Glutamatergic neuron (in vitro differentiated cells): ENCODE measurements around the gene SLC13A3. TPM values are rescaled to one million over a fixed set of nuclear protein-coding genes. Genes with fewer than 3 reads are reported as not detected.

ENCODE experiments used
- DNase-seq: peaks from one replicate; pipeline ENCODE4 v3.0.0; 2022
- H3K27ac Mint-ChIP-seq: one replicate; pipeline ENCODE4 v1.8.0; 2020; ENCODE audit warnings: mild to moderate bottlenecking, mixed read lengths, inconsistent platforms; ENCODE audit not compliant: unreplicated experiment
- H3K27me3 Mint-ChIP-seq: one replicate; pipeline ENCODE4 v1.8.0; 2020; ENCODE audit warnings: mild to moderate bottlenecking, moderate library complexity, mixed read lengths, inconsistent platforms; ENCODE audit not compliant: unreplicated experiment
- H3K36me3 Mint-ChIP-seq: one replicate; pipeline ENCODE4 v1.8.0; 2020; ENCODE audit warnings: mild to moderate bottlenecking, mixed read lengths, inconsistent platforms; ENCODE audit not compliant: unreplicated experiment
- H3K4me1 Mint-ChIP-seq: one replicate; pipeline ENCODE4 v1.8.0; 2020; ENCODE audit warnings: mild to moderate bottlenecking, low read depth, mixed read lengths, inconsistent platforms; ENCODE audit not compliant: unreplicated experiment
- H3K4me3 Mint-ChIP-seq: one replicate; pipeline ENCODE4 v1.8.0; 2020; ENCODE audit warnings: mild to moderate bottlenecking, mixed read lengths, inconsistent platforms; ENCODE audit not compliant: unreplicated experiment
- H3K9me3 Mint-ChIP-seq: one replicate; pipeline ENCODE4 v1.8.0; 2020; ENCODE audit warnings: mild to moderate bottlenecking, moderate library complexity, mixed read lengths, inconsistent platforms; ENCODE audit not compliant: unreplicated experiment
- total RNA-seq: library from RNA; stranded (reverse); fragmentation: NEBNext Ultra II Directional; extraction: Animal tissue kit (Norgen Biotek cat#: 25700); gene quantifications from one replicate; pipeline ENCODE4 v1.2.1, GENCODE V29; 2021; ENCODE audit not compliant: unreplicated experiment
- TF ChIP-seq, protein P1 (sequence below): fragments of 200-600 bp; sonication (generic); IDR thresholded peaks from one replicate; pipeline ENCODE4 v1.5.0; 2021; ENCODE audit not compliant: partially characterized antibody, unreplicated experiment

The SLC13A3 gene
- total RNA-seq, 1 donor from 2014 or later = 5.8 TPM

DNA sequence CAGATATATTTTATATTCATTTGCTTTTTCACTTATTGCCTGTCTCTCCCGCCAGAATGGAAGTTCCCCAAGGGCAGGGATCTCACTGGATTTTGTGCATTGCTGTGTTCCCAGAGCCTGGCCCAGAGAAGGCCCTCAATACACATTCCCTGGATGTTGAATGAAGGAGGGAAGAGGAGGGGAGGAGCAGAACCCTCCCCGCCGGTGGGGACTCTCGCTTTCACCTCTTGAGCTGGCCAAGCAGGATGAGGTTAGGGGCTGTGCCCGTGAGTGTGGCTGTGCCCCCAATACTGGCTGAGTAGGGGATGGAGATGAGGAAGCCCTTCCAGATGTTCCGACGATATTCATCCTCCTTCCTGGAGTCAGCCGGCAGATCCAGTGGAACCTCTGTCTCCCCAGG lies 55.3 kb downstream of the SLC13A3 start:
- H3K9me3 Mint-ChIP-seq = no peaks in the 10 kb centered on the region
- H3K4me3 Mint-ChIP-seq = no peak overlapping the region

DNA sequence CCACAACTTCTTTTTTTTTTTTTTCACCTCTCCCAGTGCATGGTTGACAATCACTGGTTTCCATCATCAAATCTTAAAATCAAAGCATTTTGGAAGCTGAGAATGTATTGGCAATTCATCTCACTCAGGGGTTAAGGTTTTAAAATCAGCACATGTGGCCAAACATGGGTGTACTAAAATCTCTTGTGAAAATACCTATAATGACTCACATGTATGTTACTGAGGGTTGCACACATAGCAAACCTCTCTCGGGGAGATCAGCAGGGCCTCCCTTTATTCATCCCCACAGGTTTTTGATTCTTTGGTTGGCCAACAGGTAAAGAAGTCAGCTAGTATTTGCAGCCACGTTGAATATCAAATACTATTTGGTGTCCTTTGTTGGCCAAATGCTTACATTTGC lies 56.5 kb downstream of the SLC13A3 start:
- Mint-ChIP-seq H3K27ac (no peak overlapping the region), H3K36me3 (peaks cover 5% of the 10 kb centered on the region), H3K27me3 (peaks cover 3% of the 10 kb centered on the region), H3K4me1 (no peaks in the 10 kb centered on the region), H3K4me3 (no peak overlapping the region), H3K9me3 (no peaks in the 10 kb centered on the region)
- no peak for DNase-seq
- TF ChIP-seq, protein P1, sequence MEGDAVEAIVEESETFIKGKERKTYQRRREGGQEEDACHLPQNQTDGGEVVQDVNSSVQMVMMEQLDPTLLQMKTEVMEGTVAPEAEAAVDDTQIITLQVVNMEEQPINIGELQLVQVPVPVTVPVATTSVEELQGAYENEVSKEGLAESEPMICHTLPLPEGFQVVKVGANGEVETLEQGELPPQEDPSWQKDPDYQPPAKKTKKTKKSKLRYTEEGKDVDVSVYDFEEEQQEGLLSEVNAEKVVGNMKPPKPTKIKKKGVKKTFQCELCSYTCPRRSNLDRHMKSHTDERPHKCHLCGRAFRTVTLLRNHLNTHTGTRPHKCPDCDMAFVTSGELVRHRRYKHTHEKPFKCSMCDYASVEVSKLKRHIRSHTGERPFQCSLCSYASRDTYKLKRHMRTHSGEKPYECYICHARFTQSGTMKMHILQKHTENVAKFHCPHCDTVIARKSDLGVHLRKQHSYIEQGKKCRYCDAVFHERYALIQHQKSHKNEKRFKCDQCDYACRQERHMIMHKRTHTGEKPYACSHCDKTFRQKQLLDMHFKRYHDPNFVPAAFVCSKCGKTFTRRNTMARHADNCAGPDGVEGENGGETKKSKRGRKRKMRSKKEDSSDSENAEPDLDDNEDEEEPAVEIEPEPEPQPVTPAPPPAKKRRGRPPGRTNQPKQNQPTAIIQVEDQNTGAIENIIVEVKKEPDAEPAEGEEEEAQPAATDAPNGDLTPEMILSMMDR = no peak

More for the DNA sequence above, 55.3 kb downstream of the SLC13A3 start:
- peaks cover 5% of the 10 kb centered on the region for H3K36me3 Mint-ChIP-seq
- no peak overlapping the region for H3K27ac Mint-ChIP-seq
- TF ChIP-seq, protein P1 = no peak
- H3K4me1 Mint-ChIP-seq = no peaks in the 10 kb centered on the region
- H3K27me3 Mint-ChIP-seq = peaks cover 3% of the 10 kb centered on the region
- no peak for DNase-seq

DNA sequence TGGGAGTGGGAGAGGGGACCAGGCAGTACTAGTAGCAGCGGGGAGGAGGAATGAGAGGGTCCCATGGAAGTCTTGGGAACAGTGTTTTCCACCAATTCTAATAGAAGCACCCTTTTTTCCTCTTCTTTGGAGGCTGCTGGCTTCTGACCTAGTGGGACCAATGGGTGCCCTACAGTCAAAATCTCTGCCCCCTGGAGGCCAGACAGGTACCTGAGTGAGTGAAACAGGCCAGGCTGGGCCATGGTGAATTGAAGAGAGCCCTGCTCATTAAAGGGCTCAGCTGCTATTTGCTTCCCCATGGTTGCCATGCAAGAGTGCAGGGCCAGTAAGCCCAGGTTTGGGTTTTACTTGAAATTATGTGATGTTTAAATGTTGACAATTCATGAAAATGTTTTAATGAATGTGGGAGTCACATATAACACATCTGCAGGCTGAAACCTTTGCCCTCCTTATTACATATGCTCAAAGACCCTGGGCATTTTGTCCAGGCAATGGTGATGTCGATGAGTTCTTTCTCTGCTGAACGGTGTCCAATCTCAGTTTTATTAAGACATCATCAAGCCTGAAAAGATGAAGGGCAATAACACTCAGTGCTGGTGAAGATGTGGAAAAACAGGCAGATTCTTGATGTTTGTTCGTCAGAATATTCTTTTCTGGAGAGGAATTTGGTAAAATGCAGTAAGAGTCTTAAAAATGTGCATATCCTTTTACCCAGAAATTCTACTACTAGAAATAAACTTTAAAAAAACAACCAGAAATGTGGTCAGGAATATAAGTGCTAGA lies 58.5 kb downstream of the SLC13A3 start:
- Mint-ChIP-seq H3K4me1 (no peaks in the 10 kb centered on the region), H3K9me3 (no peaks in the 10 kb centered on the region), H3K27ac (no peak overlapping the region), H3K4me3 (no peak overlapping the region), H3K36me3 (peaks cover 5% of the 10 kb centered on the region), H3K27me3 (peaks cover 1% of the 10 kb centered on the region)
- DNase-seq = no peak
- TF ChIP-seq, protein P1 = no peak

DNA sequence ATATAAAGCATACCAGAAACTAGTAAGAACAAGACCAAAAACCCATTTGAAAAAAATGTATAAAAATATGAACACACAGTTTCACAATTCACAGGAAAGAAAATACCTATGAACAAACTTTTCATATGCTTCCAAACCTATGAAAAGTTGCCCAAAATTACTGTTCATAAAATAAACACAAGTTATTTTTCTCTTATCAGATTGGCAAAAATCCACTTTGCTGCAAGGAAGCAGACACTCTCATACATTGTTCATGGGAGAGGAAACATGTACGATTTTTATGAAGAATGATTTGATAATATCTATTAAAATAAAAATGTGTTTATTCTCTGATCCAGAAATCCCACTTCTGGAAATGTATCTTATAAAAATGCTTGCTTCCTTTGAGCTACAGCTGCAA lies 60.8 kb downstream of the SLC13A3 start:
- no peaks in the 10 kb centered on the region for H3K9me3 Mint-ChIP-seq

More for the DNA sequence above, 60.8 kb downstream of the SLC13A3 start:
- Mint-ChIP-seq H3K4me3 (no peak overlapping the region), H3K27me3 (peaks cover 1% of the 10 kb centered on the region), H3K36me3 (peaks cover 5% of the 10 kb centered on the region), H3K4me1 (no peaks in the 10 kb centered on the region), H3K27ac (no peak overlapping the region)
- DNase-seq = no peak
- TF ChIP-seq, protein P1 = no peak
